GM18526 (cell line): ENCODE measurements around the gene FARS2.

Experiments
- POLR2A ChIP-seq: IDR thresholded peaks from 3 replicates; pipeline ENCODE4 v1.6.1; 2011; ENCODE audit not compliant: insufficient read length; ENCODE audit errors: extremely low read depth

FARS2 gene

GRCh38 chr6:5461365-5461764 is 200.1 kb downstream of the FARS2 start:
- TF ChIP-seq POLR2A = no peak

GRCh38 chr6:5462856-5463255 is 201.5 kb downstream of the FARS2 start:
- TF ChIP-seq POLR2A = no peak

- TF ChIP-seq POLR2A = no peak
These were observed 202.4 kb downstream of the FARS2 start for GRCh38 chr6:5463690-5464089.

- no peak for TF ChIP-seq POLR2A
These were observed 203.0 kb downstream of the FARS2 start for GRCh38 chr6:5464099-5464885.

GRCh38 chr6:5466281-5467136 is 205.2 kb downstream of the FARS2 start:
- TF ChIP-seq POLR2A = no peak

GRCh38 chr6:5468586-5468985 is 207.3 kb downstream of the FARS2 start:
- no peak for TF ChIP-seq POLR2A

- no peak for TF ChIP-seq POLR2A
These were observed 208.0 kb downstream of the FARS2 start for GRCh38 chr6:5469101-5469846.

- no peak for TF ChIP-seq POLR2A
These were observed 209.7 kb downstream of the FARS2 start for GRCh38 chr6:5471044-5471443.

- no peak for TF ChIP-seq POLR2A
These were observed 210.5 kb downstream of the FARS2 start for GRCh38 chr6:5471637-5472398.

- TF ChIP-seq POLR2A = no peak
These were observed 211.3 kb downstream of the FARS2 start for GRCh38 chr6:5472571-5472970.

- no peak for TF ChIP-seq POLR2A
These were observed 214.5 kb downstream of the FARS2 start for GRCh38 chr6:5475779-5476178.

GRCh38 chr6:5478380-5478779 is 217.1 kb downstream of the FARS2 start:
- no peak for TF ChIP-seq POLR2A

GRCh38 chr6:5481033-5481432 is 219.7 kb downstream of the FARS2 start:
- no peak for TF ChIP-seq POLR2A

- no peak for TF ChIP-seq POLR2A
These were observed 220.4 kb downstream of the FARS2 start for GRCh38 chr6:5481750-5482149.

- TF ChIP-seq POLR2A = no peak
These were observed 221.3 kb downstream of the FARS2 start for GRCh38 chr6:5482619-5483018.
